ENCODE data around the gene MBP.

The MBP gene

GRCh38 chr18:77089723-77090285, 42.8 kb downstream of the MBP start:
- peaks cover 36% of the 10 kb centered on the region for H3K36me3 ChIP-seq (ENCODE audit: insufficient read depth, low read length)
- H3F3A ChIP-seq (ENCODE audit: insufficient read depth, low read length), result no peaks in the 10 kb centered on the region
- no peaks in the 10 kb centered on the region for H4K20me1 ChIP-seq (ENCODE audit: insufficient read depth, low read length)
- 0 out of 2 replicates have a peak, but pooled peaks cover 7% of the 10 kb centered on the region for H3K79me2 ChIP-seq (ENCODE audit: insufficient read depth, low read length)
- no peak overlapping the region for H2AFZ ChIP-seq (ENCODE audit: low read length)
- no peaks in the 10 kb centered on the region for H3K9me3 ChIP-seq (ENCODE audit: low read length)
- peak overlapping the region; percentile 74 for H3K27ac ChIP-seq (ENCODE audit: low read depth, low read length, poor library complexity, severe bottlenecking)
- no peaks in the 10 kb centered on the region for H3K27me3 ChIP-seq (ENCODE audit: insufficient read depth, low read length)
- no peaks in the 10 kb centered on the region for H3K9me2 ChIP-seq (ENCODE audit: low read depth, low read length)
- peak overlapping the region; percentile 21; the same call in 1 of the 2 replicates for H3K9ac ChIP-seq (ENCODE audit: low read length)
- H3K4me1 ChIP-seq (ENCODE audit: insufficient read depth, low read length, severe bottlenecking), result peaks cover 54% of the 10 kb centered on the region
- H3K4me3 ChIP-seq (ENCODE audit: low read depth, low read length, poor library complexity, severe bottlenecking), result no peak overlapping the region
- TF ChIP-seq EZH2 (IDR thresholded peaks at IDR 0.05; ENCODE audit: borderline replicate concordance, low read length), result no peak
- TF ChIP-seq CTCF (IDR thresholded peaks at IDR 0.05; ENCODE audit: low read length), result no peak
- H3K4me2 ChIP-seq (ENCODE audit: low read length), result peak overlapping the region; percentile 8; the same call in 1 of the 2 replicates

- Histone ChIP-seq H3K79me2 (ENCODE audit: insufficient read depth, low read length) (peaks cover 12% of the 10 kb centered on the region; the same call in 1 of the 2 replicates), H3K9ac (ENCODE audit: low read length) (peak overlapping the region; percentile 21; the same call in 1 of the 2 replicates), H3F3A (ENCODE audit: insufficient read depth, low read length) (no peaks in the 10 kb centered on the region)
Observed at GRCh38 chr18:77088963-77089722, 43.4 kb downstream of the MBP start.

More at GRCh38 chr18:77088963-77089722, 43.4 kb downstream of the MBP start:
- Histone ChIP-seq H3K27me3 (ENCODE audit: insufficient read depth, low read length) (no peaks in the 10 kb centered on the region), H4K20me1 (ENCODE audit: insufficient read depth, low read length) (no peaks in the 10 kb centered on the region), H2AFZ (ENCODE audit: low read length) (no peak overlapping the region), H3K27ac (ENCODE audit: low read depth, low read length, poor library complexity, severe bottlenecking) (peak overlapping the region; percentile 74), H3K9me2 (ENCODE audit: low read depth, low read length) (no peaks in the 10 kb centered on the region), H3K4me1 (ENCODE audit: insufficient read depth, low read length, severe bottlenecking) (peaks cover 50% of the 10 kb centered on the region), H3K4me2 (ENCODE audit: low read length) (no peak overlapping the region; the same call in 1 of the 2 replicates), H3K4me3 (ENCODE audit: low read depth, low read length, poor library complexity, severe bottlenecking) (no peak overlapping the region), H3K36me3 (ENCODE audit: insufficient read depth, low read length) (peaks cover 35% of the 10 kb centered on the region), H3K9me3 (ENCODE audit: low read length) (no peaks in the 10 kb centered on the region)
- TF ChIP-seq CTCF (IDR thresholded peaks at IDR 0.05; ENCODE audit: low read length) (no peak), EZH2 (IDR thresholded peaks at IDR 0.05; ENCODE audit: borderline replicate concordance, low read length) (no peak)
